Measurements from ENCODE around the gene CMPK2. TPM values are rescaled to one million over a fixed set of nuclear protein-coding genes. Genes with fewer than 3 reads are reported as not detected.

Gene CMPK2
- total and polyA plus RNA-seq, 9 of the 15 experiments (the other 6 are each of a cell fraction or from before 2014, with no cell fraction given), result 2.6 to 10.5 (median 5.0) TPM

DNA sequence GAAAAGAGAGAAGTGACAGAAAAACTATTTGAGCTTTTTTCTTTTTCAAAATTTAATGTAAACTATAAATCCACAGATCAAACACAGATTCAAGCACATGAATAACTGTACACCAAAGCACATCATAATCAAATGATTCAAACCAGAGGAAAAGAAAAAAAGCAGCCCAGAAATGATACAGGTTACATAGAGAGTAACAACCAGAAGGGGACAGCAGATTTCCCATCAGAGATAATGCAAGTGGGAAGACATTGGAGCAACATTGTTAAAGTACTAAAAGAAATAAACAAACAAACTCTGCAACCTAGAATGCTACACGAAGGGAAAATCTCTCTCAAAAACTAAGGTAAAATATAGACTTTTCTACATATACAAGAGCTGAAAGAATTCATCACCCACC, 34.5 kb downstream of the CMPK2 start:
- DNase-seq (ENCODE audit: extremely low read depth in 1 of 4, low spot score in 3 of 4) (peak in 1 of 4 experiments; percentile 20), FAIRE-seq (no peak), ATAC-seq (no peak)
- TF ChIP-seq ZBTB17 (CRISPR knock-in tag; IDR thresholded peaks at IDR 0.05), result no peak
- no peak for TF ChIP-seq RFX5 (IDR thresholded peaks at IDR 0.05; ENCODE audit: low read depth, low read length)
- TF ChIP-seq ZEB2 (IDR thresholded peaks at IDR 0.05), result 0 out of 2 replicates have a peak, but pooled peaks have one; percentile 31
- no peak for TF ChIP-seq ZNF76 (CRISPR knock-in tag; IDR thresholded peaks at IDR 0.05; ENCODE audit: borderline replicate concordance)
- TF ChIP-seq TRIM28 (IDR thresholded peaks at IDR 0.05), result peak; percentile 96
- TF ChIP-seq, protein P1, sequence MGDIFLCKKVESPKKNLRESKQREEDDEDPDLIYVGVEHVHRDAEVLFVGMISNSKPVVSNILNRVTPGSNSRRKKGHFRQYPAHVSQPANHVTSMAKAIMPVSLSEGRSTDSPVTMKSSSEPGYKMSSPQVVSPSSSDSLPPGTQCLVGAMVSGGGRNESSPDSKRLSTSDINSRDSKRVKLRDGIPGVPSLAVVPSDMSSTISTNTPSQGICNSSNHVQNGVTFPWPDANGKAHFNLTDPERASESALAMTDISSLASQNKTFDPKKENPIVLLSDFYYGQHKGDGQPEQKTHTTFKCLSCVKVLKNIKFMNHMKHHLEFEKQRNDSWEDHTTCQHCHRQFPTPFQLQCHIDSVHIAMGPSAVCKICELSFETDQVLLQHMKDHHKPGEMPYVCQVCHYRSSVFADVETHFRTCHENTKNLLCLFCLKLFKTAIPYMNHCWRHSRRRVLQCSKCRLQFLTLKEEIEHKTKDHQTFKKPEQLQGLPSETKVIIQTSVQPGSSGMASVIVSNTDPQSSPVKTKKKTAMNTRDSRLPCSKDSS (IDR thresholded peaks at IDR 0.05; ENCODE audit: low read depth, partially characterized antibody), result peak; percentile 68
- TF ChIP-seq GTF2E2 (tag; IDR thresholded peaks at IDR 0.05), result no peak
- peak; percentile 94 for TF ChIP-seq CBX5 (IDR thresholded peaks at IDR 0.05; ENCODE audit: borderline replicate concordance, low read depth)
- TF ChIP-seq EWSR1 (IDR thresholded peaks at IDR 0.05; ENCODE audit: borderline replicate concordance, low read depth, partially characterized antibody), result no peak
- no peak for TF ChIP-seq PURB (CRISPR knock-in tag; IDR thresholded peaks at IDR 0.05; ENCODE audit: low read depth)
- peak in 1 of 2 experiments; percentile 98; a peak in 2 of 3 replicates for TF ChIP-seq CBX3 (IDR thresholded peaks at IDR 0.05; ENCODE audit: borderline replicate concordance in 1 of 2, low read length in 2 of 2)
- TF ChIP-seq TRIM24 (IDR thresholded peaks at IDR 0.05), result peak; percentile 55 to 77; a peak in 3 of 4 replicates
- peak; percentile 43; the same call in 1 of the 2 replicates for TF ChIP-seq CBX1 (IDR thresholded peaks at IDR 0.05; ENCODE audit: low read depth)
- POLR2A ChIA-PET, result no interaction called here
- no TSS peak for BruUV-seq (replicated peaks)
- H3K27me3 ChIP-seq (ENCODE audit: control insufficient read depth in 2 of 2, insufficient read depth in 2 of 2, low read length in 2 of 2), result no peaks in the 10 kb centered on the region
- no peaks in the 10 kb centered on the region for H3K36me3 ChIP-seq (ENCODE audit: control insufficient read depth, insufficient read depth, low read length)
- in situ Hi-C loops (cut with MboI), result loop anchor here (25.0 kb wide), 1 partner anchor 181 kb away; no protein-coding TSS in a partner anchor
- peaks cover 0 to 9% of the 10 kb centered on the region in 2 experiments; a peak in 2 of 5 replicates for H3K4me1 ChIP-seq (replicated peaks in 1 of 2; ENCODE audit: control insufficient read depth in 2 of 2, insufficient read depth in 2 of 2, low read length in 2 of 2)
- WGBS (ENCODE audit: insufficient coverage, low coverage, missing lambda C conversion rate), result 0% methylated on average over 1 of the region's 1 CpG
- CTCF ChIA-PET (ENCODE audit: low intra/inter-chr PET ratio), result no interaction called here
- intact Hi-C loops (cut with micrococcal nuclease), result no loop called here
- no peak overlapping the region for H3K4me2 ChIP-seq (ENCODE audit: insufficient read depth, low read length)
- H2AFZ ChIP-seq (ENCODE audit: low read depth, low read length), result no peak overlapping the region
- H3K9me3 ChIP-seq (replicated peaks; ENCODE audit: control insufficient read depth, insufficient read depth, low read depth, low read length), result no peaks in the 10 kb centered on the region; the same call in none of the 2 replicates
- H4K20me1 ChIP-seq (replicated peaks; ENCODE audit: control insufficient read depth, insufficient read depth, low read length), result no peaks in the 10 kb centered on the region
- no peak overlapping the region for H3K27ac ChIP-seq (ENCODE audit: extremely low read depth, low read depth, low read length)
- H3K79me2 ChIP-seq (ENCODE audit: control insufficient read depth, insufficient read depth, low read length), result no peaks in the 10 kb centered on the region
- no peaks in the 10 kb centered on the region for H3K9me1 ChIP-seq (ENCODE audit: control insufficient read depth, insufficient read depth, low read length)
- H3K9ac ChIP-seq (ENCODE audit: insufficient read depth in 1 of 2, low read depth in 2 of 2, low read length in 2 of 2), result no peak overlapping the region
- no peak overlapping the region for H3K4me3 ChIP-seq

All from K562 (cell line).